Left renal cortex interstitium (tissue), 4 donors: ENCODE measurements around the gene TUBGCP2. TPM values are rescaled to one million over a fixed set of nuclear protein-coding genes. Genes with fewer than 3 reads are reported as not detected.

Source experiments
- DNase-seq, 4 donors: peaks; one replicate each; pipeline ENCODE4 v3.0.0-alpha.2; 2013; ENCODE audit warnings: low read depth in 4 of 4, low spot score in 2 of 4, missing footprints in 1 of 4
- polyA plus RNA-seq, 4 donors: library from polyadenylated mRNA; unstranded; fragments of 120-200 nt; gene quantifications; one replicate each; pipeline ENCODE4 v1.2.1, GENCODE V29; 2013; ENCODE audit not compliant: insufficient read length in 4 of 4

Gene TUBGCP2
- polyA plus RNA-seq, 4 donors, result 62.0 to 77.6 (median 70.2) TPM

GRCh38 chr10:133252223-133252552 lies 56.5 kb downstream of the TUBGCP2 start:
- DNase-seq, result no peak

DNA sequence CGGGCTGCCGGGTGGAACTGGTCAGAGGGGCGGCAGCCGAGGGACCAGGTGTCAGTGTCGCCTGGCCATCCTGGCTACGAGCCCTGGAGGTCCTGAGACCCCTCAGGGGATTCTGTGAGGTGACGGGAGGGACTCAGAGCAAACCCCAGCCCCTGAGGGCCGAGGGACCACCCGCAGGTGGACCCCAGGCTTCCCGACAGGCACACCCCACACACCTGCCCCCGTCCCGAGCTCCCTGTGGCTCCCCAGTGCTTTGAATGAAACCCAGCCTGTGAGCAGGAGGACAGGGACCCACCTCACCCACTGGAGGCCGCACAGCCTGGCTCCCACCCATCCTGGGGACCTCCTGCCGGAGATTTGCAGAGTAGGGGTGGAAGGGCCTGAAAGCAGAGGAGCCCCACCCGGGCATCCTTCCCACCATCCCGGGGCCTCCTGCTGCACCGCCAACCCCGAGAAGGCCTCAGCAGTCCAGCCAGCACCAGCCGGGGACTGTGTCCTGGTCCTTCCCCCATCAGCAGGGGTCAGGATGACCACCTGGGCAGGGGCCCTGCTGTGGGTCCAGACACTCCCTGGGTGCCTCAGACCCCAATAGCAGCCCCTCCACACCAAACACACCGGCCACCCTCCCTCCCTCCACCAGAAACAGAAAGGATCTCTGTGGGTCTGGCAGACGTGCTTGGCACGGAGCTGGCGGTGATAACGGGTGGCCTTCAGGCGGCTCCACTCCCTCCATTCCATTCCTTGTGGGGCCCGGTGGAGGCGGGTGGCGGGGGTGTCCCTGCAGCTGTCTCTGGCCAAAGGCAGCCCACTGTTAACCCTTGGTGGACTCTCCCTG lies 57.1 kb downstream of the TUBGCP2 start:
- no peak for DNase-seq

- DNase-seq, result no peak
Measured at GRCh38 chr10:133249975-133250754, 58.5 kb downstream of the TUBGCP2 start.

DNA sequence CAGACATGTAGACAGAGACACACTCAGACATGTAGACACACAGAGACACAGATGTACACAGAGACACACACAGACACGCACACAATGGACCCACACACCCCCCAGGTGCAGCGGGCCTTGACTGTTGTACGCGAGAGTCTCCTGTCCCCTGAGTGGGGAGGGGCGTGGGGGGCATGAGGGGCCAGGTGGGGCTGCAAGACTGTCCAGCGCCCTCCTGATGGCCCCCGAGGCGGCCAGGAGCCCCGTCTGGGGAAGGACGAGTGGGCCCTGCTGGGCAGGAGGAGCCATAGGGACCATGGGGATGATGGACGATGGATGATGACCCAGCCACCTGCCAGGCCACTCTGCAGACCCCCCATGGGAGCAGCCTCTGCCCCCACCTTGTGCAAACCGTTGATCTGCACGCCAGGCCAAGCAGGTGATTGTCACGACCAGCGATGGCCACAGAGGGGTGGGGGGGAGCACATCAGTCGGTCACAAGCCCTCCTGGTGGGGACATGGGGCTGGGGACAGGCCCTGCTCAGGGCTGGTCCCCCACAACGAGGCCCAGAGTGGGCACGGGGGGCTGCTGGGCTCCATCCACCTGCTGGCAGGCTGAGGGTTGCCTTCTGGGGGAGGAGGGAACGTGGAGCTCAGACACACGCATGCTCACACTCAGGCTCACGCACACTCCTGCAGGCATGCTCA lies 59.4 kb downstream of the TUBGCP2 start:
- DNase-seq, result no peak

GRCh38 chr10:133248334-133248715 lies 60.3 kb downstream of the TUBGCP2 start:
- no peak for DNase-seq

- DNase-seq, result no peak
Measured at GRCh38 chr10:133247681-133248333, 60.9 kb downstream of the TUBGCP2 start.

GRCh38 chr10:133246236-133246626 lies 62.4 kb downstream of the TUBGCP2 start:
- DNase-seq, result no peak

- DNase-seq, result no peak
Measured at GRCh38 chr10:133245439-133246235, 63.0 kb downstream of the TUBGCP2 start.

- no peak for DNase-seq
Measured at GRCh38 chr10:133243593-133243992, 65.1 kb downstream of the TUBGCP2 start.

- DNase-seq, result no peak
Measured at GRCh38 chr10:133242611-133243356, 65.9 kb downstream of the TUBGCP2 start.

DNA sequence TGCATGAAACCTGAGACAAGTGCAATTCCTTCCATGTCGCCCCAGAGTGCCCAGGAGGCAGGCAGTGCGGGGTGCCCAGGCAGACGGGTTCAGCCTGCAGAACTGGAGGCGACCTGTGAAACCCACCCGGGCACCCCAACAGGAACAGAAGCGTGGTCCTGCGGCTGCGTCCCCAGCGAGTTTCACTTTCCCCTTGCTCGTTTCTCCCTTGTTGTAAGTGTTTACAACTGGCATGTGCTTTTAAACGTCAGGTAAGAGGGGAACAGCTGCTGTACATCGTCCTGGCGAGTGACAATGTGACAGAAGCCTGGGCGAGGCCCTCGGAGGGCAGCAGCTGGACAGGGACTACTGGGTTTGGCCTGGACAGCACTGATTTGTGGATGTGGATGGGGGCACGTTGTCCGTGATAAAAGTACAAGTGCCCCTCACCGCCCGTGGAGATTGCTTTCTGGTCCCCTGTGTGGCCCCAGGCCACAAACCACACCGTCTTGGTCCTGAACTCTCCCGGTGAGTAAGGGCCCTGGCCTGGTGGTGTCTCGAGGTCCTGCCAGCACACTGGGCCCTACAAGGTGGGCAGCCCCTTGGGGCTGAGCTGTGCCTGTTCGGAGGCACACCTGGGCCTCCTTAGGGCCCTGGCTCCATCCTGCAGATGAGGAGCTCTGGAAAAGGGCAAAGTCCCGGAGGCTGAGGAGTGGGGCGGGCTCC lies 67.0 kb downstream of the TUBGCP2 start:
- DNase-seq, result no peak

DNA sequence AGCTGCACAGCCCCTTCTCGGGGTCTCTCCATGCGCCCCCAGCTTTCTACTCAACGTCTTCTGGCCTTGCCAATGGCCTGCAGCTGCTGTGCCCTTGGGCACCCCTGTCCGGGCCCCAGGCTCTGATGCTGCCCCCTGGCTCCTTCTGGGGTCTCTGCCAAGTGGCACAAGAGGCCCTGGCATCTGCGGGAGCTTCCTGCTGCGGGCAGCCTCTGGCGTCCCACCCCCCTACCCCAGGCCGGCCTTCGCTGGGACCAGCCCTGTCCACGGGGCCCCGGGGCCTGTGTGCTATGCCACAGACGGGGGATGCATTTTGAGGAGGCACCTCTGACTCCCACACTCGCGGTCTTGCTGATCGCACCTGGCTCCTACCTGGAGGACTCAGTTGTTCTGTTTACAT lies 68.7 kb downstream of the TUBGCP2 start:
- no peak for DNase-seq

GRCh38 chr10:133238466-133238804 lies 70.2 kb downstream of the TUBGCP2 start:
- DNase-seq, result no peak

DNA sequence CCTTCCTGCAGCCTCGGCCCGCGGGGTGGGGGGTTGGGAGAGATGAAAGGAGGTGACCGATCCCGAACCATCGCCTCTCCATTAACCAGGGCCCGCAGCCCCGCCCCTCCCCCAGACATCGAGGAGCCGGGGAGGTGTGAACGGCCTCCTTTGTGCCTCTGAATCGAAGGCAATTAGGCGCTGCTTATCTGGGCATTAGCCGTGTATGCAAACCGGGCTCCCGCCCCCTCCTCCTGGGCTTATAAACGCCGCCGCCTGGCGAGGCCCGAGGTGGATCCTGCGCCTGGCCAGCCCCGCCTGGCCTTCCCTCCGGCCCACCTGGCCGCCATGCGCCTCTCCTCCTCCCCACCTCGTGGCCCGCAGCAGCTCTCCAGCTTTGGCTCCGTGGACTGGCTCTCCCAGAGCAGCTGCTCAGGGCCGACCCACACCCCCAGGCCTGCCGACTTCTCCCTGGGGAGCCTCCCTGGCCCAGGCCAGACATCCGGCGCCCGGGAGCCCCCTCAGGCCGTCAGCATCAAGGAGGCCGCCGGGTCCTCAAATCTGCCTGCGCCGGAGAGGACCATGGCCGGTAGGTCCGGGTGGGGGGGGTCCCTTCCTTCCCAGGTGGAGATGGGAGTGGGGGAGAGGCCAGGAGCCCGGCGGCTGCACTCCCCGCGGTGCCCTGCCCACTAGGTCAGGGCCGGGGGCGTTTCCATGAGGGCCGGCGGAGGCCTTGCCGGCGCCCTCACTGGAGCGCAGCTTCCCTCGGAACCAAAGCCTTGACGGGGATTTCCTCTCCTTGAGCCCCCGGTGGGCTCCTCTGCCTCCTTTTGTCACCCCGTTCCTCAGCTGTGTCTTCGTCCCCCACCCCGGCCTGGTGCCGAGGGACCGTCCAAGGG lies 70.8 kb downstream of the TUBGCP2 start, which contains the start of gene VENTX:
VENTX (plus strand) TSS at position 268 of the 878 bp plus-strand sequence; CDS start at position 328, 60 bp downstream.
- DNase-seq, result no peak

DNA sequence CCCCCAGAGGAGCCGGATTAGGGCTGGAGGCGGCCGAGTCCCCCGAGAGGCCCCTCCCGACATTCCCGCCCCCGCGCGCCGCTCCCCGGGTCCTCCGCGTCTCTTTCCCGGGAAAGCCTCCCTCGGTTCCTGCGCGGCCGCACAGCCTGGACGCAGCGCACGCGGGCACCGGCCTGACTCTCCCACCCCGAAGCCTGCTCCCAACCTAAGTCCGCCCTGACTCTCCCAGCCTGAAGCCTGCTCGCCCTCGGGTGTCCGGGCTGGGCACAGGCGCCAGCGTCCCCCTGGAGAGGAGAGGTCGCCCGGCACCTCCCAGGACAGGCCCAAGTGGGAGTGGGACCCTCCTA lies 71.5 kb downstream of the TUBGCP2 start:
- no peak for DNase-seq

DNA sequence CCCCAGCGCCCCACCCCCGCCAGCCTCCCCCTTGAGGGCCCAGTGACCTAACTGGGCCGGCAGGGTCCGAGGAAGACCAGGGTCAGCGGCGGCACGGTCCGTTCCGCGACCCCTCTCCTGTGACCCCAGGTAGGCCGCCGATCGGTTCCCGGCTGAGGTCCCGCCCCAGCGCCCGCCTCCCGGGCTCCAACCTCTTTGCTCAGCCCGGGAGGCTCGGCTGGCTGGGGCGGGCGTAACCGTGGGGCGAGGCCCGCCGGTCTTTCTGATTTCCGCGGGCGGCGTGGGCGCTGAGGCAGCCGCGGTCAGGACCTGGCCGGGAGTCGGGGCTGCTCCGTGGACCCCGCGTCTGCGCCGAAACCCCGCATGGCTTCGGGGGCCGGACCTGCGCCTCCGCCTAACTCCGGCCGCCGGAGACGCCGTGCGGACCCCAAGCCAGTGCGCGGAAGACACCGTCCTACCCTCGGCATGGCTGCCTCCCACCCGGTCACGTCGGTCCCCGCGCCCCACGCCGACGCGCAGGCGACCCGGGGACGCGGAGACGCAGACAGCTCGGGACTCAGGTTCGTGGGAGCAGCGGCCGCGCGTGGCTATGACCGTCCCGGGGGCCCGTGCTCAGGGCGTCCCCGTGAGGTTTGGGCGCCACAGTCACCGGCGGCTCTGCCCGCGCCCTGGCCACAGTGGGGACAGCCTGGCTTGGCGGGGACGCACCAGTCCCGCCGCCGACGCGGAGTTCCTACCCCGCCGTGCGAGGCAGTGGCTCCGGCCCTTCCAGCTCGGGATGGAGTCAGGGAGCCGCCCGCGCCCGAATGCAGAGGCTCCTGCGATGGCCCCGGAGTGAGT lies 72.1 kb downstream of the TUBGCP2 start:
- DNase-seq, result no peak

DNA sequence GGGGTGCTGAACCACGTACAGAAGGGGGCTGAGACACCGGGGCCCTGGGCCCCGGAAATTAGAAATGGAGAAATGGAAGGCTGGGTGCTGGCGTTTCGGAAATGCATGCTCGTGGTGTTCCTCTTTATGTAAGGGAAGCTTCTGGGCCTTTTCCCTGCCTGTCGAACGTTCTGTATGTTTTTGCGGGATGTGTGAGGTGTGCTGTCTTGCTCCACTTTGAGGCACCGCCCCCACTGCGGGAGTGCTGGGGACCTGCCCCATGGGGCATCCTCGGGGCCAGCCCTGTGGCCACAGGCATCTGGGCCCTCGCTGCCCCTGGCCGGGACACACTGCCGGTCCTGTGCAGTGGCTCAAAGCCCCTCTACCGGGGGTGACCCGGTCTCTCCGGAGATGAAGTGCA lies 72.7 kb downstream of the TUBGCP2 start:
- DNase-seq, result no peak
